ENCODE results near the gene HMX2.

HMX2 gene

GRCh38 chr10:123191886-123192285 lies 44.0 kb downstream of the HMX2 start:
- no peak for DNase-seq (ENCODE audit: low read depth in 2 of 2)

GRCh38 chr10:123194056-123194455 lies 46.1 kb downstream of the HMX2 start:
- no peak for DNase-seq (ENCODE audit: low read depth in 2 of 2)

Measured in stimulated activated CD8-positive, alpha-beta memory T cell treated with anti-CD3 and anti-CD28 coated beads, Interleukin-15, amount 100 ng/mL, for 4 hours (primary cell).